ENCODE measurements around the gene AHCYL2.
"Not testable (repeated sequence)": the region's sequence is repeated elsewhere in the genome, so short reads cannot be mapped to it uniquely, and the experiment has no call there.

Gene AHCYL2

GRCh38 chr7:129427526-129428045, 202.8 kb downstream of the AHCYL2 start:
- no peak for DNase-seq

- no peak for DNase-seq
Measured at GRCh38 chr7:129431911-129432643, 207.2 kb downstream of the AHCYL2 start.

- peak; percentile 81 to 94 (median 86) for DNase-seq
Measured at GRCh38 chr7:129433847-129434674, 209.2 kb downstream of the AHCYL2 start, which contains the start of gene STRIP2. Gene STRIP2, plus strand, starts transcription at chr7:129434432. Its CDS starts 41 bp downstream, at chr7:129434473.

GRCh38 chr7:129434675-129435318, 210.0 kb downstream of the AHCYL2 start:
- peak in 1 of 4 experiments; percentile 21 for DNase-seq

- no peak for DNase-seq
Measured at GRCh38 chr7:129435414-129435829, 210.6 kb downstream of the AHCYL2 start.

GRCh38 chr7:129436335-129436923, 211.6 kb downstream of the AHCYL2 start:
- no peak for DNase-seq

GRCh38 chr7:129437190-129437589, 212.4 kb downstream of the AHCYL2 start:
- DNase-seq, result no peak

GRCh38 chr7:129438281-129438838, 213.5 kb downstream of the AHCYL2 start:
- no peak for DNase-seq

GRCh38 chr7:129438839-129439651, 214.2 kb downstream of the AHCYL2 start:
- peak; percentile 26 to 74 (median 68) for DNase-seq

GRCh38 chr7:129439963-129440625, 215.3 kb downstream of the AHCYL2 start:
- DNase-seq, result no peak

GRCh38 chr7:129443612-129444011, 218.8 kb downstream of the AHCYL2 start:
- DNase-seq, result no peak

- DNase-seq, result peak in 2 of 4 experiments; percentile 20 to 23
Measured at GRCh38 chr7:129444776-129445175, 219.9 kb downstream of the AHCYL2 start.

GRCh38 chr7:129446925-129447324, 222.1 kb downstream of the AHCYL2 start:
- not testable (repeated sequence) for DNase-seq

- DNase-seq, result not testable (repeated sequence)
Measured at GRCh38 chr7:129447445-129447844, 222.6 kb downstream of the AHCYL2 start.

- DNase-seq, result not testable (repeated sequence)
Measured at GRCh38 chr7:129448608-129449007, 223.8 kb downstream of the AHCYL2 start.

GRCh38 chr7:129450295-129450694, 225.5 kb downstream of the AHCYL2 start:
- DNase-seq, result no peak

- no peak for DNase-seq
Measured at GRCh38 chr7:129452589-129453231, 227.9 kb downstream of the AHCYL2 start.

GRCh38 chr7:129453510-129454248, 228.8 kb downstream of the AHCYL2 start:
- no peak for DNase-seq

GRCh38 chr7:129454249-129454551, 229.4 kb downstream of the AHCYL2 start:
- no peak for DNase-seq

- DNase-seq, result no peak
Measured at GRCh38 chr7:129456421-129456820, 231.6 kb downstream of the AHCYL2 start.
